SJSA1 (cell line): ENCODE measurements around the gene ADD3. TPM values are rescaled to one million over a fixed set of nuclear protein-coding genes. Genes with fewer than 3 reads are reported as not detected.
"Not testable (repeated sequence)": the region's sequence is repeated elsewhere in the genome, so short reads cannot be mapped to it uniquely, and the experiment has no call there.

Experiments used
- DNase-seq, 2 experiments: peaks; one replicate each; pipeline ENCODE4 v3.0.0-alpha.2; 2015 to 2020; ENCODE audit warnings: low spot score in 2 of 2, low read depth in 1 of 2
- H3K27ac ChIP-seq: fragments of 250-450 bp; sonication (Bioruptor Pico); 2 replicates; pipeline ENCODE4 v1.5.1; 2020; ENCODE audit warnings: mild to moderate bottlenecking, moderate library complexity
- H3K27me3 ChIP-seq: fragments of 250-450 bp; sonication (Bioruptor Pico); replicated peaks from 2 replicates; pipeline ENCODE4 v1.5.1; 2020; ENCODE audit warnings: mild to moderate bottlenecking, moderate library complexity
- H3K36me3 ChIP-seq: fragments of 250-450 bp; sonication (Bioruptor Pico); 2 replicates; pipeline ENCODE4 v1.5.1; 2020; ENCODE audit warnings: mild to moderate bottlenecking
- H3K4me1 ChIP-seq: fragments of 250-450 bp; sonication (Bioruptor Pico); replicated peaks from 2 replicates; pipeline ENCODE4 v1.6.1; 2021; ENCODE audit warnings: mild to moderate bottlenecking
- H3K4me3 ChIP-seq: fragments of 250-450 bp; sonication (Bioruptor Pico); 2 replicates; pipeline ENCODE4 v1.5.1; 2020; ENCODE audit warnings: mild to moderate bottlenecking
- H3K9me3 ChIP-seq: fragments of 250-450 bp; sonication (Bioruptor Pico); replicated peaks from 2 replicates; pipeline ENCODE4 v1.5.1; 2020; ENCODE audit warnings: mild to moderate bottlenecking
- total RNA-seq: library from RNA; depleted of rRNA; stranded (reverse); fragments of >200 nt; shearing (Covaris generic); gene quantifications from 2 replicates; pipeline ENCODE4 v1.2.3, GENCODE V29; 2014

ADD3 gene
- total RNA-seq, 1 experiment from 2014 or later, result 303 TPM

- no peak for DNase-seq
- H3K27me3 ChIP-seq, result no peaks in the 10 kb centered on the region
- H3K27ac ChIP-seq, result no peak overlapping the region
- H3K36me3 ChIP-seq, result peaks cover 5% of the 10 kb centered on the region
- no peak overlapping the region for H3K4me3 ChIP-seq
- peaks cover 15% of the 10 kb centered on the region for H3K4me1 ChIP-seq
- H3K9me3 ChIP-seq, result no peaks in the 10 kb centered on the region
These were observed 34.4 kb downstream of the ADD3 start for GRCh38 chr10:110042181-110042580.

- H3K4me1 ChIP-seq, result peaks cover 15% of the 10 kb centered on the region
- H3K4me3 ChIP-seq, result no peak overlapping the region
- H3K27me3 ChIP-seq, result no peaks in the 10 kb centered on the region
- peaks cover 3% of the 10 kb centered on the region; the same call in 1 of the 2 replicates for H3K9me3 ChIP-seq
- no peak overlapping the region for H3K27ac ChIP-seq
- H3K36me3 ChIP-seq, result peaks cover 7% of the 10 kb centered on the region
- no peak for DNase-seq
These were observed 35.1 kb downstream of the ADD3 start for GRCh38 chr10:110042891-110043290.

GRCh38 chr10:110044681-110045080 lies 36.9 kb downstream of the ADD3 start:
- Histone ChIP-seq H3K4me3 (no peak overlapping the region), H3K36me3 (peaks cover 23% of the 10 kb centered on the region), H3K9me3 (peaks cover 9% of the 10 kb centered on the region; the same call in 1 of the 2 replicates), H3K27ac (no peak overlapping the region), H3K27me3 (no peaks in the 10 kb centered on the region), H3K4me1 (peaks cover 15% of the 10 kb centered on the region)
- DNase-seq, result no peak

- DNase-seq, result no peak
- peaks cover 15% of the 10 kb centered on the region for H3K4me1 ChIP-seq
- H3K4me3 ChIP-seq, result no peak overlapping the region
- peaks cover 9% of the 10 kb centered on the region; the same call in 1 of the 2 replicates for H3K9me3 ChIP-seq
- H3K36me3 ChIP-seq, result peaks cover 26% of the 10 kb centered on the region
- H3K27ac ChIP-seq, result no peak overlapping the region
- no peaks in the 10 kb centered on the region for H3K27me3 ChIP-seq
These were observed 38.0 kb downstream of the ADD3 start for GRCh38 chr10:110045772-110046171.

GRCh38 chr10:110048145-110048544 lies 40.4 kb downstream of the ADD3 start:
- not testable (repeated sequence) for H3K4me3 ChIP-seq, H3K27ac ChIP-seq, H3K4me1 ChIP-seq, DNase-seq, H3K9me3 ChIP-seq, H3K27me3 ChIP-seq
- peaks cover 28% of the 10 kb centered on the region for H3K36me3 ChIP-seq

GRCh38 chr10:110048781-110049180 lies 41.0 kb downstream of the ADD3 start:
- Histone ChIP-seq H3K27me3 (no peaks in the 10 kb centered on the region), H3K36me3 (peaks cover 28% of the 10 kb centered on the region), H3K27ac (no peak overlapping the region), H3K9me3 (peaks cover 9% of the 10 kb centered on the region; the same call in 1 of the 2 replicates), H3K4me1 (peaks cover 9% of the 10 kb centered on the region; the same call in 1 of the 2 replicates), H3K4me3 (no peak overlapping the region)
- DNase-seq, result no peak

- H3K27ac ChIP-seq, H3K9me3 ChIP-seq, H3K27me3 ChIP-seq, H3K4me3 ChIP-seq, DNase-seq: not testable (repeated sequence)
- Histone ChIP-seq H3K36me3 (peaks cover 28% of the 10 kb centered on the region), H3K4me1 (peaks cover 13% of the 10 kb centered on the region)
These were observed 42.3 kb downstream of the ADD3 start for GRCh38 chr10:110049889-110050591.

- DNase-seq, result no peak
- Histone ChIP-seq H3K4me1 (peaks cover 28% of the 10 kb centered on the region), H3K27ac (no peak overlapping the region), H3K36me3 (peaks cover 27% of the 10 kb centered on the region), H3K4me3 (no peak overlapping the region), H3K27me3 (no peaks in the 10 kb centered on the region), H3K9me3 (peaks cover 9% of the 10 kb centered on the region; the same call in 1 of the 2 replicates)
These were observed 43.7 kb downstream of the ADD3 start for GRCh38 chr10:110051487-110051886.

GRCh38 chr10:110052916-110053315 lies 45.1 kb downstream of the ADD3 start:
- peaks cover 42% of the 10 kb centered on the region for H3K4me1 ChIP-seq
- peaks cover 21% of the 10 kb centered on the region for H3K36me3 ChIP-seq
- no peaks in the 10 kb centered on the region for H3K27me3 ChIP-seq
- peaks cover 7% of the 10 kb centered on the region; the same call in 1 of the 2 replicates for H3K9me3 ChIP-seq
- no peak for DNase-seq
- H3K27ac ChIP-seq, result no peak overlapping the region
- no peak overlapping the region for H3K4me3 ChIP-seq

GRCh38 chr10:110056822-110057221 lies 49.0 kb downstream of the ADD3 start:
- H3K9me3 ChIP-seq, result no peaks in the 10 kb centered on the region
- no peak overlapping the region for H3K4me3 ChIP-seq
- H3K36me3 ChIP-seq, result no peaks in the 10 kb centered on the region
- peak in 1 of 2 experiments; percentile 69 for DNase-seq
- H3K27ac ChIP-seq, result peak overlapping the region; percentile 37
- H3K4me1 ChIP-seq, result peaks cover 48% of the 10 kb centered on the region
- H3K27me3 ChIP-seq, result no peaks in the 10 kb centered on the region

GRCh38 chr10:110057456-110057855 lies 49.7 kb downstream of the ADD3 start:
- H3K4me3 ChIP-seq, result no peak overlapping the region
- DNase-seq, result no peak
- H3K27me3 ChIP-seq, result no peaks in the 10 kb centered on the region
- peaks cover 45% of the 10 kb centered on the region for H3K4me1 ChIP-seq
- H3K36me3 ChIP-seq, result no peaks in the 10 kb centered on the region
- no peaks in the 10 kb centered on the region for H3K9me3 ChIP-seq
- H3K27ac ChIP-seq, result peak overlapping the region; percentile 37

GRCh38 chr10:110058212-110058611 lies 50.4 kb downstream of the ADD3 start:
- H3K9me3 ChIP-seq, result no peaks in the 10 kb centered on the region
- no peak overlapping the region for H3K27ac ChIP-seq
- no peak overlapping the region for H3K4me3 ChIP-seq
- H3K4me1 ChIP-seq, result peaks cover 39% of the 10 kb centered on the region
- H3K27me3 ChIP-seq, result no peaks in the 10 kb centered on the region
- no peak for DNase-seq
- no peaks in the 10 kb centered on the region for H3K36me3 ChIP-seq

GRCh38 chr10:110059925-110060324 lies 52.1 kb downstream of the ADD3 start:
- Histone ChIP-seq H3K27me3 (no peaks in the 10 kb centered on the region), H3K9me3 (no peaks in the 10 kb centered on the region), H3K36me3 (no peaks in the 10 kb centered on the region), H3K27ac (no peak overlapping the region), H3K4me1 (peaks cover 36% of the 10 kb centered on the region), H3K4me3 (no peak overlapping the region)
- no peak for DNase-seq

- H3K4me1 ChIP-seq, result peaks cover 18% of the 10 kb centered on the region
- no peaks in the 10 kb centered on the region for H3K27me3 ChIP-seq
- no peak overlapping the region for H3K27ac ChIP-seq
These were observed 53.9 kb downstream of the ADD3 start for GRCh38 chr10:110061687-110062086.

More at GRCh38 chr10:110061687-110062086, 53.9 kb downstream of the ADD3 start:
- Histone ChIP-seq H3K9me3 (no peaks in the 10 kb centered on the region), H3K36me3 (no peaks in the 10 kb centered on the region), H3K4me3 (no peak overlapping the region)
- no peak for DNase-seq
